HCT116 (cell line): ENCODE measurements around the gene PI4KA. TPM values are rescaled to one million over a fixed set of nuclear protein-coding genes. Genes with fewer than 3 reads are reported as not detected.

Experiments
- ATAC-seq: fragments of 200-7000 bp; cut with Tn5 transposase; 2 replicates; pipeline ENCODE4 v1.9.1; 2020; ENCODE audit warnings: mild to moderate bottlenecking, moderate library complexity
- BruUV-seq: library from RNA; stranded (reverse); fragments of 400-500 nt; replicated peaks from 2 replicates; lab custom pipeline; 2021; lab: Mats Ljungman, UMichigan
- CTCF ChIA-PET: fragments of 300-600 bp; sonication (Branson Sonifier 250); formaldehyde crosslinking; loops from one replicate; lab custom pipeline; 2021; ENCODE audit warnings: antibody characterized with exemption; lab: Charles Lee
- POLR2A ChIA-PET: fragments of 300-600, 350-600 bp; sonication (Branson Sonifier 250); formaldehyde crosslinking; loops from one replicate; lab custom pipeline; 2021; ENCODE audit warnings: antibody characterized with exemption; lab: Charles Lee
- RAD21 ChIA-PET, 2 experiments: fragments of 300-600 bp; sonication (Branson Sonifier 250); formaldehyde crosslinking; loops; one replicate each; lab custom pipeline; 2023; ENCODE audit warnings: low total read pairs in 2 of 2; ENCODE audit not compliant: uncharacterized antibody in 2 of 2, unreplicated experiment in 2 of 2, low non-redundant PET in 1 of 2; lab: Charles Lee
- DNase-seq: peaks from one replicate; pipeline ENCODE4 v3.0.0-alpha.2; 2010; ENCODE audit warnings: low read depth, low spot score
- H2AFZ ChIP-seq: fragments of 200-600 bp; shearing (Covaris generic), sonication (generic); 2 replicates; pipeline ENCODE4 v1.6.1; 2017; ENCODE audit warnings: low read depth, mixed run types, mixed read lengths, antibody characterized with exemption, low read length; ENCODE audit not compliant: poor library complexity, severe bottlenecking
- H3K27ac ChIP-seq: 2 replicates; pipeline ENCODE4 v1.5.1; 2012; ENCODE audit warnings: low read depth, low read length
- H3K27me3 ChIP-seq: fragments of 200-600 bp; sonication (generic); 2 replicates; pipeline ENCODE4 v1.6.1; 2016; ENCODE audit warnings: mixed run types, low read length, mixed read lengths; ENCODE audit not compliant: insufficient read depth
- H3K36me3 ChIP-seq, 2 experiments: fragments of 200-500 bp in 1 of 2; fragments of 200-600 bp in 1 of 2; sonication (Bioruptor generic) in 1 of 2; sonication (generic) in 1 of 2; 2 replicates each; pipeline versions ENCODE4 v1.5.1 to v1.6.1; 2014 to 2016; ENCODE audit warnings: low read length in 2 of 2, inconsistent platforms in 1 of 2, mixed read lengths in 1 of 2, mixed run types in 1 of 2; ENCODE audit not compliant: insufficient read depth in 2 of 2, control insufficient read depth in 1 of 2
- H3K4me1 ChIP-seq, 2 experiments: fragments of 200-600 bp in 1 of 2; sonication (generic) in 1 of 2; 2 replicates each; pipeline versions ENCODE4 v1.5.1 to v1.6.1; 2012 to 2017; ENCODE audit warnings: low read length in 2 of 2, inconsistent platforms in 1 of 2, mild to moderate bottlenecking in 1 of 2, mixed read lengths in 1 of 2, mixed run types in 1 of 2, moderate library complexity in 1 of 2; ENCODE audit not compliant: insufficient read depth in 2 of 2, control insufficient read depth in 1 of 2
- H3K4me2 ChIP-seq: fragments of 200-600 bp; sonication (generic); 2 replicates; pipeline ENCODE4 v1.6.1; 2017; ENCODE audit warnings: mixed run types, low read length, mixed read lengths
- H3K4me3 ChIP-seq, 2 experiments: fragments of 200-600 bp in 1 of 2; sonication (generic) in 1 of 2; replicated peaks in 1 of 2; 2 replicates each; pipeline ENCODE4 v1.5.1; 2011 to 2016; ENCODE audit warnings: low read length in 2 of 2, control low read depth in 1 of 2, low read depth in 1 of 2, mild to moderate bottlenecking in 1 of 2, mixed read lengths in 1 of 2, mixed run types in 1 of 2
- H3K79me2 ChIP-seq: fragments of 200-600 bp; sonication (generic); 2 replicates; pipeline ENCODE4 v1.6.1; 2017; ENCODE audit warnings: mild to moderate bottlenecking, mixed run types, low read length, moderate library complexity, mixed read lengths; ENCODE audit not compliant: insufficient read depth
- H3K9ac ChIP-seq: fragments of 200-600 bp; sonication (generic); 2 replicates; pipeline ENCODE4 v1.6.1; 2016; ENCODE audit warnings: low read length, mixed read lengths
- H3K9me2 ChIP-seq: fragments of 200-600 bp; sonication (generic), shearing (Covaris generic); 2 replicates; pipeline ENCODE4 v1.6.1; 2017; ENCODE audit warnings: mixed run types, mild to moderate bottlenecking, moderate library complexity; ENCODE audit not compliant: insufficient read depth
- H3K9me3 ChIP-seq, 2 experiments: fragments of 200-500 bp in 1 of 2; fragments of 200-600 bp in 1 of 2; sonication (Bioruptor generic) in 1 of 2; sonication (generic) in 1 of 2; 2 replicates each; pipeline ENCODE4 v1.6.1; 2014 to 2017; ENCODE audit warnings: low read length in 2 of 2, mixed read lengths in 2 of 2, inconsistent platforms in 1 of 2, low read depth in 1 of 2, mild to moderate bottlenecking in 1 of 2, mixed run types in 1 of 2, moderate library complexity in 1 of 2; ENCODE audit not compliant: control insufficient read depth in 1 of 2, insufficient read depth in 1 of 2
- H4K20me1 ChIP-seq: fragments of 200-600 bp; sonication (generic), shearing (Covaris generic); 2 replicates; pipeline ENCODE4 v1.6.1; 2017; ENCODE audit warnings: mixed run types, mild to moderate bottlenecking, moderate library complexity; ENCODE audit not compliant: insufficient read depth
- CEBPB ChIP-seq: IDR thresholded peaks from 2 replicates; pipeline ENCODE4 v1.6.1; 2012; ENCODE audit warnings: low read depth
- EGR1 ChIP-seq: IDR thresholded peaks from 2 replicates; pipeline ENCODE4 v1.6.1; 2012; ENCODE audit warnings: low read depth
- ELF1 ChIP-seq: IDR thresholded peaks from 2 replicates; pipeline ENCODE4 v1.6.1; 2012; ENCODE audit warnings: low read depth, borderline replicate concordance
- EZH2phosphoT487 ChIP-seq: fragments of 200-600 bp; IDR thresholded peaks from 2 replicates; pipeline ENCODE4 v1.6.1; 2018; ENCODE audit warnings: antibody characterized with exemption, borderline replicate concordance
- FOSL1 ChIP-seq: IDR thresholded peaks from 2 replicates; pipeline ENCODE4 v1.6.1; 2012; ENCODE audit warnings: low read depth
- JUND ChIP-seq: IDR thresholded peaks from 2 replicates; pipeline ENCODE4 v1.6.1; 2012
- POLR2A ChIP-seq: IDR thresholded peaks from 2 replicates; pipeline ENCODE4 v1.7.0; 2011; ENCODE audit warnings: borderline replicate concordance; ENCODE audit not compliant: insufficient read depth, insufficient read length; ENCODE audit errors: extremely low read depth
- RAD21 ChIP-seq: IDR thresholded peaks from 2 replicates; pipeline ENCODE4 v1.6.1; 2012; ENCODE audit warnings: low read depth, mild to moderate bottlenecking
- SIN3A ChIP-seq: IDR thresholded peaks from 2 replicates; pipeline ENCODE4 v1.6.1; 2012; ENCODE audit warnings: low read depth
- SRF ChIP-seq: IDR thresholded peaks from 2 replicates; pipeline ENCODE4 v1.6.1; 2012; ENCODE audit warnings: low read depth
- ZFX ChIP-seq: fragments of 450-650 bp; IDR thresholded peaks from 2 replicates; pipeline ENCODE4 v1.6.1; 2017
- ZNF274 ChIP-seq: fragments of 200-500 bp; sonication (Bioruptor generic); IDR thresholded peaks from 2 replicates; pipeline ENCODE4 v1.6.1; 2014; ENCODE audit warnings: mild to moderate bottlenecking, low read depth, low read length, inconsistent platforms
- intact Hi-C: fragments of 100-400 bp; cut with micrococcal nuclease; formaldehyde crosslinking; loops from 2 replicates; pipeline ENCODE4 v1.10.0; 2022
- total RNA-seq: library from RNA; stranded (reverse); gene quantifications from one replicate; pipeline ENCODE4 v1.2.1, GENCODE V29; 2021; ENCODE audit not compliant: unreplicated experiment
- TF ChIP-seq, protein P1 (sequence below), 3 experiments: fragments of 200-600 bp in 1 of 3; sonication (generic) in 1 of 3; IDR thresholded peaks in 2 of 3; conservative IDR thresholded peaks in 1 of 3; 2 replicates each; pipeline ENCODE4 v1.5.1; 2012 to 2017; ENCODE audit warnings: low read depth in 2 of 3, low read length in 2 of 3, antibody characterized with exemption in 1 of 3, borderline replicate concordance in 1 of 3, control low read depth in 1 of 3, mild to moderate bottlenecking in 1 of 3, mixed read lengths in 1 of 3, mixed run types in 1 of 3, moderate library complexity in 1 of 3; ENCODE audit not compliant: insufficient read depth in 1 of 3
- TF ChIP-seq, protein P2 (sequence below): IDR thresholded peaks from 2 replicates; pipeline ENCODE4 v1.6.1; 2011; ENCODE audit warnings: mild to moderate bottlenecking, low read length, moderate library complexity; ENCODE audit not compliant: insufficient replicate concordance; ENCODE audit errors: extremely low read depth
- TF ChIP-seq, protein P3 (sequence below): IDR thresholded peaks from 2 replicates; pipeline ENCODE4 v1.6.1; 2012; ENCODE audit warnings: low read depth
- TF ChIP-seq, protein P4 (sequence below): IDR thresholded peaks from 2 replicates; pipeline ENCODE4 v1.6.1; 2012

The PI4KA gene
- total RNA-seq, 1 experiment from 2014 or later = 59.6 TPM

DNA sequence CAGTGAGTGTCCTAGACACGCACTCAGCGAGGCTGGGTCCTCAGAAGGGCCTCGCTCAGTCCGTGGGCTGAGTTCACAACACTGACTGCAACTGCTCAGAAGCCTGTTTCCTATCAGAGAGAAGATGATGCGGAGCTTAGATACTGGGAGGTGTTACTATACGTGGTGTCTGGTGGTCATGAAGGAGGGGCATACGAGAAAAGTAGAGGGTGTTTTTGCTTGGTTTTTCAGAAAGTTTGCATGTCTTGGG, 94.2 kb downstream of the PI4KA start:
- TF ChIP-seq ELF1 (no peak), RAD21 (no peak), SRF (no peak), ZNF274 (no peak), SIN3A (no peak), CEBPB (no peak), FOSL1 (no peak), EGR1 (no peak), EZH2phosphoT487 (no peak), JUND (no peak), ZFX (no peak), POLR2A (no peak)
- TF ChIP-seq, protein P1, sequence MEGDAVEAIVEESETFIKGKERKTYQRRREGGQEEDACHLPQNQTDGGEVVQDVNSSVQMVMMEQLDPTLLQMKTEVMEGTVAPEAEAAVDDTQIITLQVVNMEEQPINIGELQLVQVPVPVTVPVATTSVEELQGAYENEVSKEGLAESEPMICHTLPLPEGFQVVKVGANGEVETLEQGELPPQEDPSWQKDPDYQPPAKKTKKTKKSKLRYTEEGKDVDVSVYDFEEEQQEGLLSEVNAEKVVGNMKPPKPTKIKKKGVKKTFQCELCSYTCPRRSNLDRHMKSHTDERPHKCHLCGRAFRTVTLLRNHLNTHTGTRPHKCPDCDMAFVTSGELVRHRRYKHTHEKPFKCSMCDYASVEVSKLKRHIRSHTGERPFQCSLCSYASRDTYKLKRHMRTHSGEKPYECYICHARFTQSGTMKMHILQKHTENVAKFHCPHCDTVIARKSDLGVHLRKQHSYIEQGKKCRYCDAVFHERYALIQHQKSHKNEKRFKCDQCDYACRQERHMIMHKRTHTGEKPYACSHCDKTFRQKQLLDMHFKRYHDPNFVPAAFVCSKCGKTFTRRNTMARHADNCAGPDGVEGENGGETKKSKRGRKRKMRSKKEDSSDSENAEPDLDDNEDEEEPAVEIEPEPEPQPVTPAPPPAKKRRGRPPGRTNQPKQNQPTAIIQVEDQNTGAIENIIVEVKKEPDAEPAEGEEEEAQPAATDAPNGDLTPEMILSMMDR (IDR thresholded peaks at IDR 0.05 in 2 of 3, conservative IDR thresholded peaks at IDR 0.05 in 1 of 3; ENCODE audit: borderline replicate concordance in 1 of 3, insufficient read depth in 1 of 3, low read depth in 2 of 3, low read length in 2 of 3) = no peak
- TF ChIP-seq, protein P2, sequence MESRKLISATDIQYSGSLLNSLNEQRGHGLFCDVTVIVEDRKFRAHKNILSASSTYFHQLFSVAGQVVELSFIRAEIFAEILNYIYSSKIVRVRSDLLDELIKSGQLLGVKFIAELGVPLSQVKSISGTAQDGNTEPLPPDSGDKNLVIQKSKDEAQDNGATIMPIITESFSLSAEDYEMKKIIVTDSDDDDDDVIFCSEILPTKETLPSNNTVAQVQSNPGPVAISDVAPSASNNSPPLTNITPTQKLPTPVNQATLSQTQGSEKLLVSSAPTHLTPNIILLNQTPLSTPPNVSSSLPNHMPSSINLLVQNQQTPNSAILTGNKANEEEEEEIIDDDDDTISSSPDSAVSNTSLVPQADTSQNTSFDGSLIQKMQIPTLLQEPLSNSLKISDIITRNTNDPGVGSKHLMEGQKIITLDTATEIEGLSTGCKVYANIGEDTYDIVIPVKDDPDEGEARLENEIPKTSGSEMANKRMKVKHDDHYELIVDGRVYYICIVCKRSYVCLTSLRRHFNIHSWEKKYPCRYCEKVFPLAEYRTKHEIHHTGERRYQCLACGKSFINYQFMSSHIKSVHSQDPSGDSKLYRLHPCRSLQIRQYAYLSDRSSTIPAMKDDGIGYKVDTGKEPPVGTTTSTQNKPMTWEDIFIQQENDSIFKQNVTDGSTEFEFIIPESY = no peak
- TF ChIP-seq, protein P3, sequence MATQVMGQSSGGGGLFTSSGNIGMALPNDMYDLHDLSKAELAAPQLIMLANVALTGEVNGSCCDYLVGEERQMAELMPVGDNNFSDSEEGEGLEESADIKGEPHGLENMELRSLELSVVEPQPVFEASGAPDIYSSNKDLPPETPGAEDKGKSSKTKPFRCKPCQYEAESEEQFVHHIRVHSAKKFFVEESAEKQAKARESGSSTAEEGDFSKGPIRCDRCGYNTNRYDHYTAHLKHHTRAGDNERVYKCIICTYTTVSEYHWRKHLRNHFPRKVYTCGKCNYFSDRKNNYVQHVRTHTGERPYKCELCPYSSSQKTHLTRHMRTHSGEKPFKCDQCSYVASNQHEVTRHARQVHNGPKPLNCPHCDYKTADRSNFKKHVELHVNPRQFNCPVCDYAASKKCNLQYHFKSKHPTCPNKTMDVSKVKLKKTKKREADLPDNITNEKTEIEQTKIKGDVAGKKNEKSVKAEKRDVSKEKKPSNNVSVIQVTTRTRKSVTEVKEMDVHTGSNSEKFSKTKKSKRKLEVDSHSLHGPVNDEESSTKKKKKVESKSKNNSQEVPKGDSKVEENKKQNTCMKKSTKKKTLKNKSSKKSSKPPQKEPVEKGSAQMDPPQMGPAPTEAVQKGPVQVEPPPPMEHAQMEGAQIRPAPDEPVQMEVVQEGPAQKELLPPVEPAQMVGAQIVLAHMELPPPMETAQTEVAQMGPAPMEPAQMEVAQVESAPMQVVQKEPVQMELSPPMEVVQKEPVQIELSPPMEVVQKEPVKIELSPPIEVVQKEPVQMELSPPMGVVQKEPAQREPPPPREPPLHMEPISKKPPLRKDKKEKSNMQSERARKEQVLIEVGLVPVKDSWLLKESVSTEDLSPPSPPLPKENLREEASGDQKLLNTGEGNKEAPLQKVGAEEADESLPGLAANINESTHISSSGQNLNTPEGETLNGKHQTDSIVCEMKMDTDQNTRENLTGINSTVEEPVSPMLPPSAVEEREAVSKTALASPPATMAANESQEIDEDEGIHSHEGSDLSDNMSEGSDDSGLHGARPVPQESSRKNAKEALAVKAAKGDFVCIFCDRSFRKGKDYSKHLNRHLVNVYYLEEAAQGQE = no peak
- TF ChIP-seq, protein P4, sequence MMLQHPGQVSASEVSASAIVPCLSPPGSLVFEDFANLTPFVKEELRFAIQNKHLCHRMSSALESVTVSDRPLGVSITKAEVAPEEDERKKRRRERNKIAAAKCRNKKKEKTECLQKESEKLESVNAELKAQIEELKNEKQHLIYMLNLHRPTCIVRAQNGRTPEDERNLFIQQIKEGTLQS = no peak
- ATAC-seq = no peak
- Histone ChIP-seq H3K79me2 (no peaks in the 10 kb centered on the region), H4K20me1 (no peaks in the 10 kb centered on the region), H3K9ac (no peak overlapping the region), H3K4me1 (no peaks in the 10 kb centered on the region; a peak in 1 of 4 replicates), H2AFZ (no peak overlapping the region), H3K36me3 (peaks cover 6 to 15% of the 10 kb centered on the region in 2 experiments; a peak in 3 of 4 replicates), H3K27me3 (no peaks in the 10 kb centered on the region), H3K4me2 (no peak overlapping the region), H3K9me3 (no peaks in the 10 kb centered on the region), H3K9me2 (no peaks in the 10 kb centered on the region), H3K4me3 (no peak overlapping the region), H3K27ac (no peak overlapping the region)
- ChIA-PET RAD21 (no interaction called here), POLR2A (no interaction called here), CTCF (no interaction called here)
- BruUV-seq = no TSS peak
- no peak for DNase-seq
- intact Hi-C loops = no loop called here
